ENCODE measurements around the gene EME2. TPM values are rescaled to one million over a fixed set of nuclear protein-coding genes. Genes with fewer than 3 reads are reported as not detected.
"Not testable (repeated sequence)": the region's sequence is repeated elsewhere in the genome, so short reads cannot be mapped to it uniquely, and the experiment has no call there.

Gene EME2
- total RNA-seq, 2 experiments from 2014 or later: 7.7 to 7.8 TPM

DNA sequence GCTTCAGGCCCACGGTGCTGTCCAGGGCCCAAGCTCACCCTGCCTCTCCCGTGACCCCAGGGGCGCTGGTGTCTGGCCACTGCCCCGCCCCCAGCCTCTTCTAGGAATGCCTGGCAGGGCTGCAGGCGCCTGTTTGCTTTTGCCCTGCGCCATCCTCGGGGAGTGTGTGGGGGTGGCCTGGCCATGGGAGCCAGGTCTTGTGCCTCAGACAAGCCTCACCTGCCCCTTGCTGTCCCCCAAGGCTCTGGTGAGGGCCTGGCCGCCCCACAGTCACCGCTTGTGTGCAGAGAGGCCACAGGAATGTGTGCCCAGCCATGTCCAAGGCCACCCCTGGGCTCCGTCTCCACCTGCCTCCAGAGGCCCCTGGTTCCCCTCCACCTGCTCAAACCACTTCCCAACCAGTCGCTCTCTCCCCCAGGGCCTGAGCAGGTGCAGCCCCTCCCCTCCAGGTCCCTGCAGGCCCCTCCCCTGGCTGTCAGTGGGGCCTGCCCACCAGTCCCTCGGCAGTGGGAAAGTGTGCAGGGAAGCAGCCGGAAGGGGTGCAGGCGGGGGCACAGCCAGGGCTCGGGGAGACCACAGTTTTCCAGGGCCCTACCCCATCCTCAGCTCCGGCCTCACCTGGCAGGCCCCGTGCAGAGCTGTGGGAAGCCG, 21.7 kb downstream of the EME2 start:
- H3K27me3 Mint-ChIP-seq (ENCODE audit: low read depth): no peaks in the 10 kb centered on the region
- intact Hi-C loops (cut with micrococcal nuclease): no loop called here
- H3K4me1 Mint-ChIP-seq (ENCODE audit: low read depth): no peaks in the 10 kb centered on the region
- H3K9me3 Mint-ChIP-seq: peaks cover 16% of the 10 kb centered on the region
- no peak overlapping the region for H3K4me3 Mint-ChIP-seq
- H3K27ac Mint-ChIP-seq: no peak overlapping the region
- H3K36me3 Mint-ChIP-seq (ENCODE audit: low read depth): peaks cover 4% of the 10 kb centered on the region
- CTCF ChIA-PET: no interaction called here
- no peak for DNase-seq

DNA sequence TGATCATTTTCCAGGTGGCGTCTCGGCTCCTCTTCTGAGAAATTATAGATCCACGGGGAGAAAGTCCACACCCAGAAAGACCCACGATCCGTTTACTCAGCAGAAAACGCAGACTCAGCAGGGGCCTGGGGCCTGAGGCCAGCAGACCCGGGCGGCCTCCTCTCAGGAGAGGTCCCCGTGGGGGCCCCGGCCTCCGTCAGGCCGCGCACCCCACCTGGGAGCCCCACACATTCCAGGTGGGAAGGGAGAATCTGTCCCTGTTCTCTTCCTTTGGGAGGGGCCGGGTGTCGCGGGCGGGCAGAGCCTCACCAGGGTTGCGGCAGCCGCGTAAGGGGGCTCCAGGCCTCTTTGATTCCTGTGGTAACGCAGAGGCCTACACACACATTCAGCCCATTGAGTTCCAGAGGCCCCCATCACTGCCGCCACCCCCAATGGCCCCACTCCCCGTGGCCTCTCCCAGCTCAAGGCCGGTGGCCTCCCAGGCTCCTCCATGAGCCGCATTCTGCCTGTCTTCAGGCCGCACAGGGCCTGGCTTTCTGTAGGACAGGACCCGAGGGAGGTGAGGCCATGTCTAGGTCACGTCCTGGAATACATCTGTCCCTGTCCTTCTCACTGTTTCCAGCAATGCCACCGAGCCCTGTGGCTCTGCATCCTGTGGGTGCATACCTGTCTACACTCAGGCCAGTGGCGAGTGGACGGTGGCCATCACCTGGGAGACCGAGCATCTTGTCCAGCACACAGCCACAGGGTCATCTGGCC, 22.5 kb downstream of the EME2 start:
- Mint-ChIP-seq H3K9me3 (peaks cover 18% of the 10 kb centered on the region), H3K36me3 (ENCODE audit: low read depth) (peaks cover 6% of the 10 kb centered on the region), H3K27me3 (ENCODE audit: low read depth) (no peaks in the 10 kb centered on the region), H3K4me1 (ENCODE audit: low read depth) (no peaks in the 10 kb centered on the region), H3K4me3 (no peak overlapping the region), H3K27ac (no peak overlapping the region)
- CTCF ChIA-PET: no interaction called here
- DNase-seq: no peak
- intact Hi-C loops (cut with micrococcal nuclease): no loop called here

DNA sequence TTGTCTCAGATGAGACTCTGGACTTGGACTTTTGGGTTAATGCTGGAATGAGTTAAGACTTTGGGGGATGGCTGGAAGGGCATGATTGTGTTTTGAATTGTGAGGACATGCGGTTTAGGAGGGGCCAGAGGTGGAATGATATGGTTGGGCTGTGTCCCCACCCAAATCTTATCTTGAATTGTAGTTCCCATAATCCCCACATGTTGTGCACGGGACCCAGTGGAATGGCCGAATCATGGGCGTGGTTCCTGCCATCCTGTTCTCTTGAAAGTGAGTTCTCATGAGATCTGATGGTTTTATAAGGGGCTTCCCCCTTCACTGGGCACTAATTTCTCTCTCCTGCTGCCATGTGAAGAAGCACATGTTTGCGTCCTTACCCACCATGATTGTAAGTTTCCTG, 26.7 kb downstream of the EME2 start:
- H3K4me3 Mint-ChIP-seq; H3K4me1 Mint-ChIP-seq (ENCODE audit: low read depth); H3K27ac Mint-ChIP-seq; DNase-seq; H3K27me3 Mint-ChIP-seq (ENCODE audit: low read depth); CTCF ChIA-PET; intact Hi-C loops (cut with micrococcal nuclease); H3K36me3 Mint-ChIP-seq (ENCODE audit: low read depth): not testable (repeated sequence)
- peaks cover 18% of the 10 kb centered on the region for H3K9me3 Mint-ChIP-seq

DNA sequence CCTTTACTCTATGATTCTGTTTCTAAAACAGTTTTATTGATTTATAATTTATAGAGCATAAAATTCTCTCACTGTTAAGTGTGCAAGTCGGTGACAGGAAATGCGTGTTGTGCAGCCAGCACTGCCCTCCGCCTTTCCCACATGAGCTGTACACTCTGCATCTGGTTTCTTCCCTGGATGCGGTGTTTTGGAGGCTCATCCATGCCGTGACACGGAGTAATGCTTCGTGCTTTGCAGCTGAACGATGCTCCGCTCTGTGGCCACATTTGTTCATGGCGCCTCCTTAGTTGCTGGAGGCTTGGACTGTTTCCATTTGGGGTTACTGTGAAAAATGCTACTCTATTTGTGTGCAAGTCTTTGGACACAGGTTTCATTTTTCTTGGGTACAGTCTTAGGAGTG, 28.1 kb downstream of the EME2 start:
- H3K36me3 Mint-ChIP-seq (ENCODE audit: low read depth): peaks cover 6% of the 10 kb centered on the region
- no peaks in the 10 kb centered on the region for H3K27me3 Mint-ChIP-seq (ENCODE audit: low read depth)
- CTCF ChIA-PET: interaction anchor here (1.2 kb wide), 1 partner anchor 10 kb away, joined by 4 read pairs; no protein-coding TSS in a partner anchor
- no peak overlapping the region for H3K4me3 Mint-ChIP-seq
- DNase-seq: no peak
- peaks cover 18% of the 10 kb centered on the region for H3K9me3 Mint-ChIP-seq
- intact Hi-C loops (cut with micrococcal nuclease): no loop called here
- H3K4me1 Mint-ChIP-seq (ENCODE audit: low read depth): no peaks in the 10 kb centered on the region
- no peak overlapping the region for H3K27ac Mint-ChIP-seq

DNA sequence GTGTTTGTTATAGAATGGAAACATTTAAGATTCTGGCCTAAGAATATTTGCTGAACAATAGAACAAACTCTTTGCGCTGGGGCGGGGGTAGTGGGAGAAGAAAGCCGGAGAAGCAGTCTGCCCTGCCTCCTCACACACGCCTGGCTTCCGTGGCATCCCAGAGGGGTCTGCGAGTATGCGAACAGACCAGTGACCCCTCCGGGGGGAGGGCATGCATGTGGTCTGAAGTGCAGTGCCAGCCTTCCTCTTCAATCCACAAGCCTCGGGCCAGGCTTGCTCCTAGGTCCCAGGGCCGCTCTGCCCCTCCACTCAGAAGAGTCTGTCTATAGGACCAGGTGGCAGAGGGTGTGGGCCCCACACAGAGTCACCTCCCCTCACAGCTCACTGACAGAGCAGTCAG, 35.0 kb downstream of the EME2 start:
- Mint-ChIP-seq H3K9me3 (no peaks in the 10 kb centered on the region), H3K27me3 (ENCODE audit: low read depth) (no peaks in the 10 kb centered on the region), H3K4me3 (no peak overlapping the region), H3K36me3 (ENCODE audit: low read depth) (peaks cover 6% of the 10 kb centered on the region), H3K4me1 (ENCODE audit: low read depth) (peaks cover 4% of the 10 kb centered on the region), H3K27ac (no peak overlapping the region)
- no peak for DNase-seq
- CTCF ChIA-PET: interaction anchor here (1.3 kb wide), 1 partner anchor 25 kb away, joined by 4 read pairs; the partner anchor contains the start of genes NUBP2 and SPSB3
- intact Hi-C loops (cut with micrococcal nuclease): no loop called here

DNA sequence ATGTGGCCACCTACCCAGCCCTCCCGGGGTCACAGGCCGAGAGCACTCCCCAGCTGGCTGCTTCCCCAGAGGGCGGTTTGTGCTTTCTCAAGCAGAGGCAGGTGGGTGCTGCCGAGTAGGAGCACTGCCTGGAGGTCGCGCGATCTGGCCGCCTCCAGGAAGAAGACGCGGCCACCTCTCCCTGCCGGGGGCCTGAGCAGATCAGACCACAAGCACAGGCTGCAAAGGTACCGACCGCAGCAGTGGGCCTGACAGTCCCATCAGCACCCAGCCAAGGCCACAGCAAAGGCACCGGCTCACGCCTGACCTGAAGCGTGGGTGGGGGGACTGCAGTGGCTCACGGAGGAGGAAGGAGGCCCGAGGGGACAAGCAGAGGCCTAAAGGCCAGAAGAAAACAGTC, 36.1 kb downstream of the EME2 start:
- peaks cover 6% of the 10 kb centered on the region for H3K36me3 Mint-ChIP-seq (ENCODE audit: low read depth)
- CTCF ChIA-PET: no interaction called here
- no peaks in the 10 kb centered on the region for H3K9me3 Mint-ChIP-seq
- H3K27me3 Mint-ChIP-seq (ENCODE audit: low read depth): no peaks in the 10 kb centered on the region
- no peak overlapping the region for H3K4me3 Mint-ChIP-seq
- H3K4me1 Mint-ChIP-seq (ENCODE audit: low read depth): peaks cover 10% of the 10 kb centered on the region
- H3K27ac Mint-ChIP-seq: no peak overlapping the region
- intact Hi-C loops (cut with micrococcal nuclease): no loop called here
- DNase-seq: no peak

DNA sequence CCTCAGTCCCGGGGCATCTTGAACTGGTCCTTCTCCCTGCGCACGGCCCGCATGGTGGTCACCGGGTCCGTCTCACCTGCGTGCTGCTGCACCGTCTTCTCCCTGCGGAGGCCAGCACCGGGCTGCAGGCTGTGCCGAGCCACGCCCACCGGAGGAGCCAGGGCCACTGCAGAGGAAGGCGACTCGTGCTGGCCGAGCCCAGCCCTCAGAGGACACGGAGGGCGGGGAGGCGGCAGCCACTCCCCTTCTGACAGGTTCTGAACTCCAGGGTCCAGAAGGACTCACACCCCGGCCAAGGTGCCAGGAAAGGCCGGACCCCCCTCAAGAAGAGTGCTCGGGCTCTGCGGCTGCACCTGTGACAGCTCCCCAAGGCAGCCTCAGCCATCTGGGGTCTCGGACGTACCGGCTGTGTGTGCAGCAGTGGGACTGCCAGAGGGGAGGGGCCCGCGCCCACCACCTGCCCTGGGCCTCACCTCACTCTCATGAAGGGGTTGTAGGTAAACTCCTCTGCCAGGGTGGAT, 36.7 kb downstream of the EME2 start:
- no peak overlapping the region for H3K4me3 Mint-ChIP-seq
- H3K4me1 Mint-ChIP-seq (ENCODE audit: low read depth): peaks cover 10% of the 10 kb centered on the region
- no peak for DNase-seq
- intact Hi-C loops (cut with micrococcal nuclease): no loop called here
- H3K36me3 Mint-ChIP-seq (ENCODE audit: low read depth): peaks cover 6% of the 10 kb centered on the region
- no peaks in the 10 kb centered on the region for H3K27me3 Mint-ChIP-seq (ENCODE audit: low read depth)
- H3K9me3 Mint-ChIP-seq: no peaks in the 10 kb centered on the region
- no peak overlapping the region for H3K27ac Mint-ChIP-seq
- CTCF ChIA-PET: no interaction called here

DNA sequence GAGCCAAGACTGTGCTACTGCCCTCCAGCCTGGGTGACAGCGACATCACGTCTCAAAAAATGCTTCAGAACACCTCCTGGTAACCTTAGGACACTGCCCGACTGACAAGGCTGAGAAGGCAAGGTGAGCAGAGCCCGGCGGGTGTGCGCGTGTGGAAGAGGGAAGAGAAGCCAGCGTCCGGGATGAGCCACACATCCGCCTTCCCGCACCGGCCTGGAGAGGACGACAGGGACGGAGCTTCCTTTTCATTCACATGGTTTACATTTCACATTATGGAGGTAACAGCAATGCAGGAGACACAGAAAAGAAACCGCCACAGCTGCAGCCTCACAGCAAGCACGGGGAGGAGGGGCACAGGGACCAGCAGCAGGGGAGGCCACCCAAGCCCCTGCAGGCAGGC, 37.5 kb downstream of the EME2 start:
- DNase-seq: no peak
- CTCF ChIA-PET: interaction anchor here (3.4 kb wide), 1 partner anchor 119 kb away, joined by 14 read pairs; no protein-coding TSS in a partner anchor
- H3K4me3 Mint-ChIP-seq: no peak overlapping the region
- H3K9me3 Mint-ChIP-seq: no peaks in the 10 kb centered on the region
- peaks cover 6% of the 10 kb centered on the region for H3K36me3 Mint-ChIP-seq (ENCODE audit: low read depth)
- H3K4me1 Mint-ChIP-seq (ENCODE audit: low read depth): peaks cover 10% of the 10 kb centered on the region
- intact Hi-C loops (cut with micrococcal nuclease): no loop called here
- no peak overlapping the region for H3K27ac Mint-ChIP-seq
- no peaks in the 10 kb centered on the region for H3K27me3 Mint-ChIP-seq (ENCODE audit: low read depth)

DNA sequence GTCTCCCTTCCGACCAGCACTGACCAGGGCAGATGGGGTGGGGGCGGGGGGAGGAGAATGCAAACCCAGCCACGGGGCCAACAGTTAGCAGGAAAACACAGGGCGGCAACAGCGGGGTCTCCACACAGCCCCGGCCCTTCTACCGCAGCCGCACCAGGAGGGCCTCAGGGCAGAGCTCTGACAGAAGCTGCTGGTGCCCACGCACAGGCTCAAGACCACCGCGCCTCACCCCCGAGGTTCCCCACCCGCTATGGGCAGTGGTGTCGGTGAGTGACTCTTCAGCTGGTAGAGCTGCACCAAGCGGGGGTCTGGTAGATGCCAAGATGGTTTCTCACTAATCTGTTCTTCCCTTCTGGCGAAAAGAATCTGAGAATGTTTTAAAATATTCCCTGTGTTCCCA, 37.9 kb downstream of the EME2 start:
- H3K4me1 Mint-ChIP-seq (ENCODE audit: low read depth): peaks cover 10% of the 10 kb centered on the region
- no peaks in the 10 kb centered on the region for H3K9me3 Mint-ChIP-seq
- no peak overlapping the region for H3K4me3 Mint-ChIP-seq
- H3K36me3 Mint-ChIP-seq (ENCODE audit: low read depth): peaks cover 6% of the 10 kb centered on the region
- intact Hi-C loops (cut with micrococcal nuclease): no loop called here
- CTCF ChIA-PET: interaction anchor here (1.3 to 3.4 kb wide), 2 partner anchors 10 to 119 kb away, joined by 4 to 14 read pairs; no protein-coding TSS in a partner anchor
- no peak overlapping the region for H3K27ac Mint-ChIP-seq
- no peaks in the 10 kb centered on the region for H3K27me3 Mint-ChIP-seq (ENCODE audit: low read depth)
- no peak for DNase-seq

DNA sequence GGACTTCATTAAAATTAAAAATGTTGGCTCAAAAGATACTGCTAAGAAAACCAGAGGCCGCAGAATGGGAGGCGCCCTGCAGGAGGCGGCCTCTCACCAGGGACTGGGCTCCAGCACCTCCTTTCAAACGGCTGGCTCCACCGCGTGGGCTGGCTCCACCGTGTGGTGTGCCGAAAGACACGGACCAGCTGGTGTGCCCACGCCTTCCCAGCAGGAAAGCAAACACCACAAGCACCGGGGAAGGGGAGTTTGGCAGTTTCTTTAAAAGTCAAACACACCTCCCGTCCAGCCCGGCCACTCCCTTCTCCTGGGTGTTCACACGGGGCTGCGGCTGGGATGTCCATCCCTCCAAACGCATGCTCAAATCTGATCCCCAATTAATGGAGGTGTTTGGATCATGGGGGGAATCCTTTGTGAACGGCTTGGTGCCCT, 40.1 kb downstream of the EME2 start:
- intact Hi-C loops (cut with micrococcal nuclease): loop anchor here (1.0 to 2.0 kb wide), 2 partner anchors 52 to 117 kb away; no protein-coding TSS in a partner anchor
- peak; percentile 80 for DNase-seq
- Mint-ChIP-seq H3K36me3 (ENCODE audit: low read depth) (no peaks in the 10 kb centered on the region), H3K4me1 (ENCODE audit: low read depth) (peaks cover 10% of the 10 kb centered on the region), H3K27ac (no peak overlapping the region), H3K4me3 (no peak overlapping the region), H3K9me3 (no peaks in the 10 kb centered on the region), H3K27me3 (ENCODE audit: low read depth) (no peaks in the 10 kb centered on the region)
- CTCF ChIA-PET: interaction anchor here (1.9 to 3.4 kb wide), 3 partner anchors 30 to 116 kb away, joined by 4 to 14 read pairs (median 7); partner anchors contain the start of genes MAPK8IP3, NUBP2 and SPSB3

DNA sequence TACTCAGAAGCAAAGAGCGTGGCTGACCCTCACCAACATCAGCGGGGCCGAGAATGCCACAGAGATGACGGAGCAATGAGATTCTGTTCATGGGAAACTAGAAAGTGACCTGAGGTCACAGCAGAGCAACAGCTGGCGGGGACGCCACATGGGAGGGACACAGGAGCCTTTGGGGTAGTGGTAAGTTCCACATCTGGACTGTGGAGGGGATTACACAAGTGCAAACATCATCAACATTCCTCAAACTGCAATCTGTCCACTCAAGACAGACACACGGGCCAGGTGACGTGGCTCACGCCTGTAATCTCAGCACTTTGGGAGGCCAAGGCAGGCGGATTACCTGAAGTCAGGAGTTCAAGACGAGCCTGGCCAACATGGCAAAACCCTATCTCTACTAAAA, 42.9 kb downstream of the EME2 start:
- DNase-seq: no peak
- Mint-ChIP-seq H3K9me3 (no peaks in the 10 kb centered on the region), H3K4me3 (no peak overlapping the region), H3K27me3 (ENCODE audit: low read depth) (no peaks in the 10 kb centered on the region), H3K27ac (no peak overlapping the region), H3K36me3 (ENCODE audit: low read depth) (peaks cover 1% of the 10 kb centered on the region), H3K4me1 (ENCODE audit: low read depth) (peaks cover 10% of the 10 kb centered on the region)
- intact Hi-C loops (cut with micrococcal nuclease): no loop called here
- CTCF ChIA-PET: no interaction called here

DNA sequence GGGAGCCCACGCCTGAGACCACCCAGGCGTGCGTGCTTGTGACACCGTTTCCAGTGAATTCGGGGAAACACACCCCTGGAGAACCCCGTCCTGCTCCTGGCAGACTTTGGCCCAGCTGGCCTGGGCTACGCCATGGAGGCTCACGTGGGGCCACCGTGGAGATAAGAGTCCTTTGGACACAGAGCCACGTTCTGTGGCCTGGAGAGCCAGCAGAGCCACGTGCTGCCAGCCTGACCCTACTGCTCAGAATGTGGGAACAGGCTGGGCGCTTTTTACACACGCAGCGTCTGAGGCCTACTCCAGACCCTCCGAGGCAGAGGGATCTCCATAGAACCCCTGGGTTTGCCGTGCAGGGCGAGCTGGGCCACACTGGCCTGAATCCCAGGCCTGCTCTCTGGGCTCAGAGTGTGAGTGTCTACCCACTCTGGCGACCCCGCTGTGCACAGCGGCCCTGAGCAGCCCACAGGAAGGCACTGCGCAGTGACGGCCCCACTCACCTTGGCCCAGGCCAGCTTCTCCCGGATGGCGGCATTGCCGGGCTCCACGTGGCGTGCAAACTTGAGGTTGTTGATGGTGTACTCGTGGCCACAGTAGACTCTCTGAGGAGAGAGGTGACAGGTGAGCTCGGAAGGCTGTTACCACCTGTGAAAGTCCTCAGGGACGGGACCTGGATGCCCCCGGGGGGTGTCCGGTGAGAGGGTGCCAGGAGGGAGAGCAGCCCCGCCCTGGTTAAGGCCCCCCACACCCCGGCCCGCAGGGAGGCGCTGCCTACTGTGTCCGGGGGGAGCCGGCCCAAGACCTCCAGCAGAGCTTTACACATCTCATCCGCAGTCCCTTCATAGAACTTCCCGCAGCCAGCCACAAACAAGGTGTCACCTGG, 44.0 kb downstream of the EME2 start:
- Mint-ChIP-seq H3K36me3 (ENCODE audit: low read depth) (peaks cover 1% of the 10 kb centered on the region), H3K4me1 (ENCODE audit: low read depth) (peaks cover 10% of the 10 kb centered on the region), H3K4me3 (no peak overlapping the region), H3K9me3 (no peaks in the 10 kb centered on the region), H3K27me3 (ENCODE audit: low read depth) (no peaks in the 10 kb centered on the region), H3K27ac (no peak overlapping the region)
- intact Hi-C loops (cut with micrococcal nuclease): no loop called here
- CTCF ChIA-PET: no interaction called here
- DNase-seq: no peak
